Measurements from ENCODE around the gene NAXD.
A peak's percentile ranks its signal among the peaks of the same experiment; 100 is the strongest.

NAXD gene

GRCh38 chr13:110641055-110642015, 26.0 kb downstream of the NAXD start:
- H3K36me3 ChIP-seq (replicated peaks): peaks cover 40% of the 10 kb centered on the region
- in situ Hi-C loops (cut with HindIII; ENCODE audit: low pct_ligation_motif_present, low sequenced_read_pairs): no loop called here
- peak; percentile 69 for DNase-seq
- no peak overlapping the region for H3K27ac ChIP-seq
- no peak overlapping the region for H3K4me3 ChIP-seq (ENCODE audit: low read depth, low read length)
- no peaks in the 10 kb centered on the region for H3K27me3 ChIP-seq (replicated peaks)
- no peak for TF ChIP-seq CTCF (IDR thresholded peaks at IDR 0.05; ENCODE audit: low read depth, low read length, missing control alignments)

DNA sequence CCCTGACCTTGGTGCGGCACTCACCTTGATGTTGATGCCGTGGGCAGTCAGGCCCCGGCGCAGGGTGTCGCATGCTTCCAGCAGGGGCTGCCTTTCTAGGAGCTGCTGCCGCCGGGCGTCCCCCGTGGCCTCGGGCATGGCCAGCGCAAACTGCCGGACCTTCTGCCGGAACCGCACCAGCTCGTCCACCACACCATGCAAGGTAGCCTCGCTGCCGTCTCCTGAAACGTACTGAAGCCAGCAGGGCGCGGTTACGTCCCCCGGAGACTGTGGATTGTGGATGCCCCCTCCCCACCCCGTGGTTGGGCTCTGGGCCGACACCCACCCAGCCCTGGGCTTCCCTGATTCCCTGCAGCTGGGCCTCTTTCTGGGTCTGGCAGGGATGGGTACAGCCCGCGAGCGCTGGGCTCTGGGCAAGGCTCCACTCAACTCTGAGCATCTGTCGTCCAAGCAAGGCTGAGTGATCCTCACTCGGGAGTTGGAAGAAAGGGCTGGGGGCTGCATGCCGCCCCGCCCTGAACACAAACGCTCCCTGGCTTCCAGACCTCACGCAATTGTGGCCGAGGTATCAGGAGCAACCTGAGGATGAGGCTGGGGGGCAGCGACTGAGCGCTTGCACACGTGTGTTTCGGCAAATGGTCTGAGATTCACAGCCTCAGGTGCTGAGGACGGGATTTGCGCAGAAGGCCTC, 27.1 kb downstream of the NAXD start:
- H3K36me3 ChIP-seq (replicated peaks): peaks cover 29% of the 10 kb centered on the region
- H3K27ac ChIP-seq: no peak overlapping the region
- no peaks in the 10 kb centered on the region for H3K27me3 ChIP-seq (replicated peaks)
- no peak for TF ChIP-seq CTCF (IDR thresholded peaks at IDR 0.05; ENCODE audit: low read depth, low read length, missing control alignments)
- no peak overlapping the region for H3K4me3 ChIP-seq (ENCODE audit: low read depth, low read length)
- no peak for DNase-seq
- in situ Hi-C loops (cut with HindIII; ENCODE audit: low pct_ligation_motif_present, low sequenced_read_pairs): no loop called here

DNA sequence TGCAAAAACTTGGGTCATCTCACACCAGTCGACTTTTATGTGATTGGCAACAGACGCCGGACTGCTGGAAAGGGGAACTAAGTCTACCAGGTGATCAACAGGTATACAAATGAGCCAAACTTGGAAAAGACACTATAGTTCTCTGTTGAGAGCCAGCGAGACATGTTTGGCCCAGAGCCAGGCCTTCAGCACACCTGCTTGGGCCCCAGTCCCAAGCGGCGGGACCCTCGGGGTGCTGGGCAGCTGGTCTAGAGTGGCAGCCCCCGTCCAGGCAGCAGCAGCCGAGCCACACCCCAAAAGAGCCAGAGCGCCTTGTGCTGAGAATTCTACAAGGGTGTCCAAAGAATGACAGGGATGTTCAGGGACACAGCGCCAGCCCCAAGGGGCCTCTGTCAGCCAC, 28.0 kb downstream of the NAXD start:
- TF ChIP-seq CTCF (IDR thresholded peaks at IDR 0.05; ENCODE audit: low read depth, low read length, missing control alignments): no peak
- H3K27me3 ChIP-seq (replicated peaks): no peaks in the 10 kb centered on the region
- no peak overlapping the region for H3K27ac ChIP-seq
- H3K4me3 ChIP-seq (ENCODE audit: low read depth, low read length): no peak overlapping the region
- DNase-seq: no peak
- peaks cover 23% of the 10 kb centered on the region for H3K36me3 ChIP-seq (replicated peaks)
- in situ Hi-C loops (cut with HindIII; ENCODE audit: low pct_ligation_motif_present, low sequenced_read_pairs): no loop called here

GRCh38 chr13:110643768-110644421, 28.6 kb downstream of the NAXD start:
- TF ChIP-seq CTCF (IDR thresholded peaks at IDR 0.05; ENCODE audit: low read depth, low read length, missing control alignments): no peak
- in situ Hi-C loops (cut with HindIII; ENCODE audit: low pct_ligation_motif_present, low sequenced_read_pairs): no loop called here
- Histone ChIP-seq H3K27ac (no peak overlapping the region), H3K27me3 (replicated peaks) (no peaks in the 10 kb centered on the region), H3K4me3 (ENCODE audit: low read depth, low read length) (no peak overlapping the region), H3K36me3 (replicated peaks) (peaks cover 20% of the 10 kb centered on the region)
- no peak for DNase-seq

- H3K36me3 ChIP-seq (replicated peaks): peaks cover 17% of the 10 kb centered on the region
- DNase-seq: peak; percentile 48
- no peak overlapping the region for H3K4me3 ChIP-seq (ENCODE audit: low read depth, low read length)
- no peaks in the 10 kb centered on the region for H3K27me3 ChIP-seq (replicated peaks)
- peak; percentile 51 for TF ChIP-seq CTCF (IDR thresholded peaks at IDR 0.05; ENCODE audit: low read depth, low read length, missing control alignments)
- no peak overlapping the region for H3K27ac ChIP-seq
- in situ Hi-C loops (cut with HindIII; ENCODE audit: low pct_ligation_motif_present, low sequenced_read_pairs): no loop called here
These were observed 29.7 kb downstream of the NAXD start for GRCh38 chr13:110644892-110645521.
